Naive B cell (primary cell): ENCODE results near the gene HS2ST1. TPM values are rescaled to one million over a fixed set of nuclear protein-coding genes. Genes with fewer than 3 reads are reported as not detected.
A peak's percentile ranks its signal among the peaks of the same experiment; 100 is the strongest.
"Not testable (repeated sequence)": the region's sequence is repeated elsewhere in the genome, so short reads cannot be mapped to it uniquely, and the experiment has no call there.

Experiments
- ATAC-seq, 2 donors: fragments of 150-1000 bp; cut with Tn5 transposase; 2 replicates each; pipeline ENCODE4 v1.10.0; 2021; ENCODE audit warnings: low read depth in 2 of 2, mild to moderate bottlenecking in 2 of 2, moderate library complexity in 2 of 2
- DNase-seq: peaks from one replicate; pipeline ENCODE4 v3.0.0; 2022
- H3K27ac Mint-ChIP-seq, 6 donors: one replicate each; pipeline ENCODE4 v1.8.0; 2020 to 2022; ENCODE audit warnings: mild to moderate bottlenecking in 6 of 6, mixed read lengths in 6 of 6, moderate library complexity in 5 of 6, inconsistent platforms in 2 of 6
- H3K27me3 Mint-ChIP-seq, 3 donors: one replicate each; pipeline ENCODE4 v1.8.0; 2021 to 2022; ENCODE audit warnings: mixed read lengths in 3 of 3, mild to moderate bottlenecking in 1 of 3
- H3K36me3 Mint-ChIP-seq, 2 donors: one replicate each; pipeline ENCODE4 v1.8.0; 2020 to 2022; ENCODE audit warnings: mixed read lengths in 2 of 2, inconsistent platforms in 1 of 2, mild to moderate bottlenecking in 1 of 2
- H3K4me1 Mint-ChIP-seq, 3 donors: one replicate each; pipeline ENCODE4 v1.8.0; 2020 to 2022; ENCODE audit warnings: mixed read lengths in 3 of 3, inconsistent platforms in 1 of 3, mild to moderate bottlenecking in 1 of 3, moderate library complexity in 1 of 3
- H3K4me3 Mint-ChIP-seq, 8 donors: one replicate each; pipeline ENCODE4 v1.8.0; 2020 to 2022; ENCODE audit warnings: mild to moderate bottlenecking in 8 of 8, mixed read lengths in 8 of 8, moderate library complexity in 8 of 8, inconsistent platforms in 2 of 8
- H3K9me3 Mint-ChIP-seq, 7 donors: one replicate each; pipeline ENCODE4 v1.8.0; 2020 to 2022; ENCODE audit warnings: mixed read lengths in 7 of 7, mild to moderate bottlenecking in 5 of 7, inconsistent platforms in 2 of 7, moderate library complexity in 1 of 7
- polyA plus RNA-seq, 6 donors: library from polyadenylated mRNA; unstranded; fragments of 300-500 nt; fragmentation: Illumina TruSeq; gene quantifications; one replicate each; pipeline ENCODE4 v1.2.3, GENCODE V29; 2021; ENCODE audit warnings: low read depth in 6 of 6

HS2ST1 gene
- polyA plus RNA-seq, 6 donors from 2014 or later: 14.4 to 23.4 (median 17.8) TPM

DNA sequence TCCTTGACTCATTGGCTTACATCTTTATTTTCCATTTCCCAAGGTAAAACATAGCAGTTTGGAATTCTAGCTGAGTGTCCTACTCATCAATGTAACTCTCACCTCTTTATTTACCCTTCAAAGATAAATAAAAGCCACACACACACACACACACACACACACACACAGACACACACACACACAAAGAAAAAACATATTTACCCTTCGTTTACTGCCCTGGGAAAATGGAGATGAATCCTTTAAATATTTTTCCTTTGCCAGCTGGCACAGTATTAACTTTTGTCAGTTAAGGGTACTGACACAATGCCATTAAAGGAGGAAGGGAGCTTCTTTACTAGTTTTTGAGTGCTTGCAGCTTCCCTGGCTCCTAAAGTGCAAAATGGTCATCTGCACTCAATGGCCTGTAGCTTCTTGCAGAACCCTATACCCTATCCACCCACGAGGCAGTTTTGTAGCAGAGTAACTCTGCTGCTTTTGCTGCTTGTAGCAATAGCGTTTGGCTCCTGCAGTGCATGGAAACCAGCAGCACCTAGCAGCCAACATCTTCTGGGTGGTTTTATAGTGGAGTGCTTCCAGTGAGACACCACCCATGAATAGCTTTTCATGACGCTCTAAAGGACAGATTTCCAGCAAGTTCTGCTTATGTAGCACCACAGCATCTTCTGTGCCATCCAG is 103.7 kb downstream of the HS2ST1 start:
- H3K4me1 Mint-ChIP-seq: peaks cover 12 to 20% (median 14%) of the 10 kb centered on the region in 3 donors
- peak overlapping the region in 2 of 6 donors; percentile 35 to 78 for H3K27ac Mint-ChIP-seq
- no peak overlapping the region for H3K4me3 Mint-ChIP-seq
- H3K36me3 Mint-ChIP-seq: peaks cover 12 to 19% of the 10 kb centered on the region in 2 donors
- H3K27me3 Mint-ChIP-seq: no peaks in the 10 kb centered on the region
- ATAC-seq: no peak
- no peak for DNase-seq
- H3K9me3 Mint-ChIP-seq: peaks cover 4 to 18% (median 9%) of the 10 kb centered on the region in 7 donors

- DNase-seq: no peak
- H3K4me1 Mint-ChIP-seq: peaks cover 15 to 36% (median 24%) of the 10 kb centered on the region in 3 donors
- no peak overlapping the region for H3K27ac Mint-ChIP-seq
- H3K36me3 Mint-ChIP-seq: no peaks in the 10 kb centered on the region
- no peak overlapping the region for H3K4me3 Mint-ChIP-seq
- H3K27me3 Mint-ChIP-seq: no peaks in the 10 kb centered on the region
- H3K9me3 Mint-ChIP-seq: no peaks in the 10 kb centered on the region
- no peak for ATAC-seq
Observed at GRCh38 chr1:87023326-87023725, 108.9 kb downstream of the HS2ST1 start.

GRCh38 chr1:87024936-87025540 is 110.6 kb downstream of the HS2ST1 start:
- Mint-ChIP-seq H3K4me3 (no peak overlapping the region), H3K27me3 (no peaks in the 10 kb centered on the region), H3K27ac (peak overlapping the region in 1 of 6 donors; percentile 50), H3K36me3 (no peaks in the 10 kb centered on the region), H3K4me1 (peaks cover 15 to 40% (median 29%) of the 10 kb centered on the region in 3 donors), H3K9me3 (no peaks in the 10 kb centered on the region)
- ATAC-seq (peak; percentile 25 to 27), DNase-seq (no peak)

- not testable (repeated sequence) for H3K4me3 Mint-ChIP-seq, ATAC-seq
Observed at GRCh38 chr1:87027561-87027960, 113.1 kb downstream of the HS2ST1 start.

DNA sequence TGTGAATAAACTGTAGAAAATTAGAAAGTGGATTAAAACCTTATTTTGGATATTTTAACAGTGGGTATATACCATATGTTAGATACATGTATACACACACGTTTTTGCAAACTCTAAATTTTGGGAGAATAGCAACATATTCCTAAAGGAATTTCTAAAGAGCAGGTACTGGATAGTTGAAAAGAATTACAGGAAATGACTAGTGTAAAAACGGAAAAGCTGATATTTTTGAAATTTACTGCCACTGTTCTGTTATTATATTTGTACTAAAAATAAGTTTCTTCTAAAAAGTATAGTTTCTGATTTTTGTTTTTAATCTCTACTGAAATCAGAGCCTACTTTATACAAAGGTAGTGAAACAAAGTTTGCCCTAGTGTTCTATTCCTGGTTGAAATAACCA is 114.1 kb downstream of the HS2ST1 start:
- no peaks in the 10 kb centered on the region for H3K27me3 Mint-ChIP-seq
- H3K36me3 Mint-ChIP-seq: no peaks in the 10 kb centered on the region
- ATAC-seq: no peak
- no peak overlapping the region for H3K4me3 Mint-ChIP-seq
- DNase-seq: no peak
- no peaks in the 10 kb centered on the region for H3K9me3 Mint-ChIP-seq
- H3K27ac Mint-ChIP-seq: peak overlapping the region in 1 of 6 donors; percentile 3
- H3K4me1 Mint-ChIP-seq: peaks cover 14 to 32% (median 28%) of the 10 kb centered on the region in 3 donors

More at GRCh38 chr1:87027561-87027960, 113.1 kb downstream of the HS2ST1 start:
- H3K4me1 Mint-ChIP-seq: peaks cover 15 to 33% (median 30%) of the 10 kb centered on the region in 3 donors
- DNase-seq, H3K27me3 Mint-ChIP-seq, H3K27ac Mint-ChIP-seq, H3K36me3 Mint-ChIP-seq, H3K9me3 Mint-ChIP-seq: not testable (repeated sequence)

GRCh38 chr1:87030740-87031690 is 116.6 kb downstream of the HS2ST1 start:
- Mint-ChIP-seq H3K9me3 (no peaks in the 10 kb centered on the region), H3K4me3 (no peak overlapping the region), H3K27me3 (no peaks in the 10 kb centered on the region), H3K4me1 (peaks cover 10 to 24% (median 17%) of the 10 kb centered on the region in 3 donors), H3K36me3 (no peaks in the 10 kb centered on the region), H3K27ac (peak overlapping the region in 4 of 6 donors; percentile 7 to 69 (median 24))
- ATAC-seq (no peak), DNase-seq (no peak)

- no peaks in the 10 kb centered on the region for H3K27me3 Mint-ChIP-seq
- H3K36me3 Mint-ChIP-seq: no peaks in the 10 kb centered on the region
- H3K27ac Mint-ChIP-seq: no peak overlapping the region
- no peaks in the 10 kb centered on the region for H3K9me3 Mint-ChIP-seq
- DNase-seq: no peak
- H3K4me1 Mint-ChIP-seq: peaks cover 9 to 17% (median 11%) of the 10 kb centered on the region in 3 donors
- no peak for ATAC-seq
- H3K4me3 Mint-ChIP-seq: no peak overlapping the region
Observed at GRCh38 chr1:87034351-87034750, 119.9 kb downstream of the HS2ST1 start.

GRCh38 chr1:87039096-87039495 is 124.7 kb downstream of the HS2ST1 start:
- ATAC-seq: no peak

DNA sequence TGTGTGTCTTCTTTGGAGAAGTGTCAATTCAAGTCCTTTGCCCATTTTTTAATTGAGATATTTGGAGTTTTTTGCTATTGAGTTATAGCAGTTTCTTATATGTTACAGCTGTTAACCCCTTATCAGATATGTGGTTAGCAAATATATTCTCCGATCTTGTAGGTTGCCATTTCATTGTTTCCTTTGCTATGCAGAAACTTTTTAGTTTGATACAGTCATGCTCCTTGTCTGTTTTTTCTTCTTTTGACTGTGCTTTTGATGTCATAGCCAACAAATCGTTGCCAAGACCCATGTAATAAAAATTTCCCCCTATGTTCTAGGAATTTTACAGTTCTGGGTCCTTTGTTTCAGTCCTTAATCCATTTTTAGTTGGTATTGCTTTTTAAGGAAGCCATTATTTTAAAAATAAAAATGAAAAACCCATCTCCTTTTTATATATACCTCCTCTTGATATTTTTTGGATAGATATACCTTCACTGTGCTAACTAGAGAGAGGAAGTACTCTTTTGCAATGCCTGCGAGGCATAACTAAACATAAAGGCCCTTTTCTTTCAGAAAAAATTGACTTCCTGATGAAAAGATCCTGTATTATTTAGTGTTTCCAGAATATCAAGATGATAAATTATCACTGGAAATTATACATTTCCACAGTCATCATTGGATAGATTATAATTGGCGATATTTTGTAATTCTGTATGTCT is 127.8 kb downstream of the HS2ST1 start:
- H3K4me1 Mint-ChIP-seq: peaks cover 33 to 45% (median 43%) of the 10 kb centered on the region in 3 donors

More at GRCh38 chr1:87039096-87039495, 124.7 kb downstream of the HS2ST1 start:
- Mint-ChIP-seq H3K9me3 (no peaks in the 10 kb centered on the region), H3K4me3 (peak overlapping the region in 1 of 8 donors; percentile 23), H3K36me3 (no peaks in the 10 kb centered on the region), H3K27me3 (no peaks in the 10 kb centered on the region), H3K4me1 (peaks cover 24 to 38% (median 25%) of the 10 kb centered on the region in 3 donors), H3K27ac (peak overlapping the region in 3 of 6 donors; percentile 8 to 77 (median 54))
- DNase-seq: no peak

DNA sequence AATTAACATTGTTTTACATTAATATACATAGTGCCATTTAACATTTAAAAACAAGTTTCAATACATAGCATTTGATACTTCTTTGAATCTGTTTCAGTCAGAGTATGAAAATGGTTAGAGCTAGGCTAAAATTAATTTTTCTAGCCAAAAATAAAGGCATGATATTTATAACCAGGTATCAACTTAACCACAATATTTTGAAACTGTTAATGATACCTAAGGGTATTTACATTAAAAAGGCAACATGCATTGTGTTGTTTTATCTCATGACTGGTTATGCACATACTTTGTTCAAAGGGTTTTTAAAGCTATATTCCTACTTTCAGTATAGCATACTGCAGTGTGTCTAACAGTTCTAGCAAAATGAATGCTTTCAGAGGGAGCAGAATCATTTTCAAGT is 130.0 kb downstream of the HS2ST1 start:
- H3K36me3 Mint-ChIP-seq: peaks cover 0 to 9% of the 10 kb centered on the region in 2 donors
- H3K27ac Mint-ChIP-seq: peak overlapping the region in 1 of 6 donors; percentile 67
- ATAC-seq (no peak), DNase-seq (no peak)
- peaks cover 33 to 46% (median 45%) of the 10 kb centered on the region in 3 donors for H3K4me1 Mint-ChIP-seq
- H3K27me3 Mint-ChIP-seq: no peaks in the 10 kb centered on the region
- H3K4me3 Mint-ChIP-seq: peak overlapping the region in 2 of 8 donors; percentile 9 to 72
- H3K9me3 Mint-ChIP-seq: peaks cover 0 to 8% (median 0%) of the 10 kb centered on the region in 7 donors

More for the DNA sequence above, 127.8 kb downstream of the HS2ST1 start:
- Mint-ChIP-seq H3K9me3 (no peaks in the 10 kb centered on the region), H3K27me3 (no peaks in the 10 kb centered on the region), H3K27ac (peak overlapping the region; percentile 19 to 93 (median 55)), H3K4me3 (peak overlapping the region in 5 of 8 donors; percentile 14 to 61 (median 38)), H3K36me3 (no peaks in the 10 kb centered on the region)
- ATAC-seq (peak; percentile 18 to 36), DNase-seq (no peak)

GRCh38 chr1:87044840-87045239 is 130.4 kb downstream of the HS2ST1 start:
- ATAC-seq (peak; percentile 23 to 69), DNase-seq (no peak)
- H3K27ac Mint-ChIP-seq: peak overlapping the region in 3 of 6 donors; percentile 67 to 95 (median 89)
- H3K4me1 Mint-ChIP-seq: peaks cover 33 to 46% (median 45%) of the 10 kb centered on the region in 3 donors
- no peaks in the 10 kb centered on the region for H3K27me3 Mint-ChIP-seq
- peaks cover 0 to 9% of the 10 kb centered on the region in 2 donors for H3K36me3 Mint-ChIP-seq
- H3K4me3 Mint-ChIP-seq: peak overlapping the region in 5 of 8 donors; percentile 9 to 79 (median 55)
- peaks cover 0 to 8% (median 0%) of the 10 kb centered on the region in 7 donors for H3K9me3 Mint-ChIP-seq

DNA sequence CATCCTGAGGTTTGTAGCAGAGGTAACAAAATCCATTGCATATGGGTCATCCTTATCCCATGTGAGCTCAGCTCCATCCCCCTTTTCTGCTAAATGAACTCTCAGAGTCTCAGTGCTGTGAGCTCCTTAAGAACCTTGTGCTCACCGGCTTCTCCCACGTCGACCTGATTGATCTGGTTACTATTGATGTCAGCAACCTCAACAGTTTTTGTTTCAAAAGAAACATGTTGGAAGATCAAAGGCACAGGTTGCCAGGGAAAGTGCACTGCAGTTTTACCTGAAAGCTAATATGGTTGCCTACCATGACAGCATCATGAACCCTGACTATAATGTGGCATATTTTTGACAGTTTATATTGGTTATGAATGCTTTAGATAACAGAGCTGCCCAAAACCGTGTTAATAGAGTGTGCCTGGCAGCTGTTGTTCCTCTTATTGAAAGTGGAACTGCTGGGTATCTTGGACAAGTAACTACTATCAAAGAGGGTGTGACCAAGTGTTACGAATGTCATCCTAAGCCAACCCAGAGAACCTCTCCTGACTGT is 131.4 kb downstream of the HS2ST1 start:
- DNase-seq: peak; percentile 16
- peak overlapping the region; percentile 15 to 75 (median 50) for H3K4me3 Mint-ChIP-seq
- peaks cover 0 to 8% (median 0%) of the 10 kb centered on the region in 7 donors for H3K9me3 Mint-ChIP-seq
- H3K27ac Mint-ChIP-seq: peak overlapping the region; percentile 23 to 95 (median 88)
- no peaks in the 10 kb centered on the region for H3K27me3 Mint-ChIP-seq
- ATAC-seq: peak; percentile 84 to 90
- H3K4me1 Mint-ChIP-seq: peaks cover 26 to 42% (median 40%) of the 10 kb centered on the region in 3 donors
- peaks cover 0 to 9% of the 10 kb centered on the region in 2 donors for H3K36me3 Mint-ChIP-seq
